ENCODE data around the gene WHRN. TPM values are rescaled to one million over a fixed set of nuclear protein-coding genes. Genes with fewer than 3 reads are reported as not detected.

The WHRN gene
- total and polyA plus RNA-seq, 2 experiments from 2014 or later = 8.3 to 8.9 TPM

- Mint-ChIP-seq H3K36me3 (ENCODE audit: low read depth) (no peaks in the 10 kb centered on the region; the same call in 2 of the 3 replicates), H3K27ac (no peak overlapping the region), H3K4me3 (no peak overlapping the region), H3K27me3 (ENCODE audit: insufficient read depth, low read depth, poor library complexity) (peaks cover 12% of the 10 kb centered on the region), H3K4me1 (peaks cover 12% of the 10 kb centered on the region), H3K9me3 (no peaks in the 10 kb centered on the region)
- no peak overlapping the region for H3K27ac ChIP-seq (ENCODE audit: low read depth)
- no peaks in the 10 kb centered on the region for H3F3A ChIP-seq (replicated peaks; ENCODE audit: low read depth)
- no peaks in the 10 kb centered on the region for H3K9me2 ChIP-seq (ENCODE audit: insufficient read depth)
- no peaks in the 10 kb centered on the region for H3K79me2 ChIP-seq (replicated peaks; ENCODE audit: insufficient read depth)
- ATAC-seq (no peak), DNase-seq (ENCODE audit: low spot score) (no peak)
- no peaks in the 10 kb centered on the region for H3K36me3 ChIP-seq (ENCODE audit: insufficient read depth)
- H2AFZ ChIP-seq = no peak overlapping the region
- H3K4me2 ChIP-seq = no peak overlapping the region
- no peak for TF ChIP-seq EZH2 (IDR thresholded peaks at IDR 0.05; ENCODE audit: low read depth, unreplicated experiment)
- TF ChIP-seq JUNB (IDR thresholded peaks at IDR 0.05; ENCODE audit: unreplicated experiment) = no peak
- no peak for TF ChIP-seq ZNF114 (CRISPR knock-in tag; IDR thresholded peaks at IDR 0.05)
- TF ChIP-seq ZNF331 (CRISPR knock-in tag; IDR thresholded peaks at IDR 0.05; ENCODE audit: low read depth) = no peak
- no peak for TF ChIP-seq STAT1 (IDR thresholded peaks at IDR 0.05; ENCODE audit: unreplicated experiment)
- TF ChIP-seq, protein P1, sequence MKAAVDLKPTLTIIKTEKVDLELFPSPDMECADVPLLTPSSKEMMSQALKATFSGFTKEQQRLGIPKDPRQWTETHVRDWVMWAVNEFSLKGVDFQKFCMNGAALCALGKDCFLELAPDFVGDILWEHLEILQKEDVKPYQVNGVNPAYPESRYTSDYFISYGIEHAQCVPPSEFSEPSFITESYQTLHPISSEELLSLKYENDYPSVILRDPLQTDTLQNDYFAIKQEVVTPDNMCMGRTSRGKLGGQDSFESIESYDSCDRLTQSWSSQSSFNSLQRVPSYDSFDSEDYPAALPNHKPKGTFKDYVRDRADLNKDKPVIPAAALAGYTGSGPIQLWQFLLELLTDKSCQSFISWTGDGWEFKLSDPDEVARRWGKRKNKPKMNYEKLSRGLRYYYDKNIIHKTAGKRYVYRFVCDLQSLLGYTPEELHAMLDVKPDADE (IDR thresholded peaks at IDR 0.05) = no peak
- TF ChIP-seq, protein P2, sequence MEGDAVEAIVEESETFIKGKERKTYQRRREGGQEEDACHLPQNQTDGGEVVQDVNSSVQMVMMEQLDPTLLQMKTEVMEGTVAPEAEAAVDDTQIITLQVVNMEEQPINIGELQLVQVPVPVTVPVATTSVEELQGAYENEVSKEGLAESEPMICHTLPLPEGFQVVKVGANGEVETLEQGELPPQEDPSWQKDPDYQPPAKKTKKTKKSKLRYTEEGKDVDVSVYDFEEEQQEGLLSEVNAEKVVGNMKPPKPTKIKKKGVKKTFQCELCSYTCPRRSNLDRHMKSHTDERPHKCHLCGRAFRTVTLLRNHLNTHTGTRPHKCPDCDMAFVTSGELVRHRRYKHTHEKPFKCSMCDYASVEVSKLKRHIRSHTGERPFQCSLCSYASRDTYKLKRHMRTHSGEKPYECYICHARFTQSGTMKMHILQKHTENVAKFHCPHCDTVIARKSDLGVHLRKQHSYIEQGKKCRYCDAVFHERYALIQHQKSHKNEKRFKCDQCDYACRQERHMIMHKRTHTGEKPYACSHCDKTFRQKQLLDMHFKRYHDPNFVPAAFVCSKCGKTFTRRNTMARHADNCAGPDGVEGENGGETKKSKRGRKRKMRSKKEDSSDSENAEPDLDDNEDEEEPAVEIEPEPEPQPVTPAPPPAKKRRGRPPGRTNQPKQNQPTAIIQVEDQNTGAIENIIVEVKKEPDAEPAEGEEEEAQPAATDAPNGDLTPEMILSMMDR (conservative IDR thresholded peaks at IDR 0.05; ENCODE audit: low read depth in 2 of 2) = no peak
- no peak for TF ChIP-seq EZH2phosphoT487 (IDR thresholded peaks at IDR 0.05; ENCODE audit: unreplicated experiment)
- TF ChIP-seq REST (IDR thresholded peaks at IDR 0.05; ENCODE audit: unreplicated experiment) = no peak
- TF ChIP-seq, protein P3, sequence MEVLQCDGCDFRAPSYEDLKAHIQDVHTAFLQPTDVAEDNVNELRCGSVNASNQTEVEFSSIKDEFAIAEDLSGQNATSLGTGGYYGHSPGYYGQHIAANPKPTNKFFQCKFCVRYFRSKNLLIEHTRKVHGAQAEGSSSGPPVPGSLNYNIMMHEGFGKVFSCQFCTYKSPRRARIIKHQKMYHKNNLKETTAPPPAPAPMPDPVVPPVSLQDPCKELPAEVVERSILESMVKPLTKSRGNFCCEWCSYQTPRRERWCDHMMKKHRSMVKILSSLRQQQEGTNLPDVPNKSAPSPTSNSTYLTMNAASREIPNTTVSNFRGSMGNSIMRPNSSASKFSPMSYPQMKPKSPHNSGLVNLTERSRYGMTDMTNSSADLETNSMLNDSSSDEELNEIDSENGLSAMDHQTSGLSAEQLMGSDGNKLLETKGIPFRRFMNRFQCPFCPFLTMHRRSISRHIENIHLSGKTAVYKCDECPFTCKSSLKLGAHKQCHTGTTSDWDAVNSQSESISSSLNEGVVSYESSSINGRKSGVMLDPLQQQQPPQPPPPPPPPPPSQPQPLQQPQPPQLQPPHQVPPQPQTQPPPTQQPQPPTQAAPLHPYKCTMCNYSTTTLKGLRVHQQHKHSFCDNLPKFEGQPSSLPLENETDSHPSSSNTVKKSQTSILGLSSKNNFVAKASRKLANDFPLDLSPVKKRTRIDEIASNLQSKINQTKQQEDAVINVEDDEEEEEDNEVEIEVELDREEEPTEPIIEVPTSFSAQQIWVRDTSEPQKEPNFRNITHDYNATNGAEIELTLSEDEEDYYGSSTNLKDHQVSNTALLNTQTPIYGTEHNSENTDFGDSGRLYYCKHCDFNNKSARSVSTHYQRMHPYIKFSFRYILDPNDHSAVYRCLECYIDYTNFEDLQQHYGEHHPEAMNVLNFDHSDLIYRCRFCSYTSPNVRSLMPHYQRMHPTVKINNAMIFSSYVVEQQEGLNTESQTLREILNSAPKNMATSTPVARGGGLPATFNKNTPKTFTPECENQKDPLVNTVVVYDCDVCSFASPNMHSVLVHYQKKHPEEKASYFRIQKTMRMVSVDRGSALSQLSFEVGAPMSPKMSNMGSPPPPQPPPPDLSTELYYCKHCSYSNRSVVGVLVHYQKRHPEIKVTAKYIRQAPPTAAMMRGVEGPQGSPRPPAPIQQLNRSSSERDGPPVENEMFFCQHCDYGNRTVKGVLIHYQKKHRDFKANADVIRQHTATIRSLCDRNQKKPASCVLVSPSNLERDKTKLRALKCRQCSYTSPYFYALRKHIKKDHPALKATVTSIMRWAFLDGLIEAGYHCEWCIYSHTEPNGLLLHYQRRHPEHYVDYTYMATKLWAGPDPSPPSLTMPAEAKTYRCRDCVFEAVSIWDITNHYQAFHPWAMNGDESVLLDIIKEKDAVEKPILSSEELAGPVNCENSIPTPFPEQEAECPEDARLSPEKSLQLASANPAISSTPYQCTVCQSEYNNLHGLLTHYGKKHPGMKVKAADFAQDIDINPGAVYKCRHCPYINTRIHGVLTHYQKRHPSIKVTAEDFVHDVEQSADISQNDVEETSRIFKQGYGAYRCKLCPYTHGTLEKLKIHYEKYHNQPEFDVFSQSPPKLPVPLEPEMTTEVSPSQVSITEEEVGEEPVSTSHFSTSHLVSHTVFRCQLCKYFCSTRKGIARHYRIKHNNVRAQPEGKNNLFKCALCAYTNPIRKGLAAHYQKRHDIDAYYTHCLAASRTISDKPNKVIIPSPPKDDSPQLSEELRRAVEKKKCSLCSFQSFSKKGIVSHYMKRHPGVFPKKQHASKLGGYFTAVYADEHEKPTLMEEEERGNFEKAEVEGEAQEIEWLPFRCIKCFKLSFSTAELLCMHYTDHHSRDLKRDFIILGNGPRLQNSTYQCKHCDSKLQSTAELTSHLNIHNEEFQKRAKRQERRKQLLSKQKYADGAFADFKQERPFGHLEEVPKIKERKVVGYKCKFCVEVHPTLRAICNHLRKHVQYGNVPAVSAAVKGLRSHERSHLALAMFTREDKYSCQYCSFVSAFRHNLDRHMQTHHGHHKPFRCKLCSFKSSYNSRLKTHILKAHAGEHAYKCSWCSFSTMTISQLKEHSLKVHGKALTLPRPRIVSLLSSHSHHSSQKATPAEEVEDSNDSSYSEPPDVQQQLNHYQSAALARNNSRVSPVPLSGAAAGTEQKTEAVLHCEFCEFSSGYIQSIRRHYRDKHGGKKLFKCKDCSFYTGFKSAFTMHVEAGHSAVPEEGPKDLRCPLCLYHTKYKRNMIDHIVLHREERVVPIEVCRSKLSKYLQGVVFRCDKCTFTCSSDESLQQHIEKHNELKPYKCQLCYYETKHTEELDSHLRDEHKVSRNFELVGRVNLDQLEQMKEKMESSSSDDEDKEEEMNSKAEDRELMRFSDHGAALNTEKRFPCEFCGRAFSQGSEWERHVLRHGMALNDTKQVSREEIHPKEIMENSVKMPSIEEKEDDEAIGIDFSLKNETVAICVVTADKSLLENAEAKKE (CRISPR knock-in tag; IDR thresholded peaks at IDR 0.05) = no peak
- 0 out of 2 replicates have a peak, but pooled peaks cover 8% of the 10 kb centered on the region for H3K4me1 ChIP-seq (ENCODE audit: insufficient read depth)
- no peaks in the 10 kb centered on the region for H4K20me1 ChIP-seq (replicated peaks; ENCODE audit: insufficient read depth)
- H3K4me3 ChIP-seq = no peak overlapping the region
- no peaks in the 10 kb centered on the region for H3K27me3 ChIP-seq (ENCODE audit: insufficient read depth)
These were observed 87.2 kb downstream of the WHRN start for GRCh38 chr9:114418053-114418452.

Measured in GM23338 (cell line).